Activated B cell treated with CpG ODN at 0.5 μM for 24 hours (primary cell): ENCODE results near the gene GSTT2. TPM values are rescaled to one million over a fixed set of nuclear protein-coding genes. Genes with fewer than 3 reads are reported as not detected.

Experiments
- ATAC-seq: fragments of 200-7000 bp; cut with Tn5 transposase; one replicate; pipeline ENCODE4 v1.10.0; 2021; ENCODE audit warnings: low read depth, mild to moderate bottlenecking, moderate library complexity
- CTCF ChIA-PET: fragments of 350-600 bp; sonication (Branson Sonifier 250); formaldehyde crosslinking; loops from one replicate; lab custom pipeline; 2021; ENCODE audit warnings: antibody characterized with exemption; lab: Charles Lee
- POLR2A ChIA-PET: fragments of 350-600 bp; sonication (Branson Sonifier 250); formaldehyde crosslinking; loops from one replicate; lab custom pipeline; 2021; ENCODE audit warnings: antibody characterized with exemption; lab: Charles Lee
- DNase-seq: peaks from one replicate; pipeline ENCODE4 v3.0.0; 2022
- H3K27ac Mint-ChIP-seq: one replicate; pipeline ENCODE4 v1.8.0; 2020; ENCODE audit warnings: mixed read lengths
- H3K27me3 Mint-ChIP-seq: one replicate; pipeline ENCODE4 v1.8.0; 2021; ENCODE audit warnings: mixed read lengths
- H3K36me3 Mint-ChIP-seq: one replicate; pipeline ENCODE4 v1.8.0; 2021; ENCODE audit warnings: low read depth, mixed read lengths
- H3K4me1 Mint-ChIP-seq: one replicate; pipeline ENCODE4 v1.8.0; 2021; ENCODE audit warnings: mixed read lengths
- H3K4me3 Mint-ChIP-seq: one replicate; pipeline ENCODE4 v1.8.0; 2020; ENCODE audit warnings: mild to moderate bottlenecking, mixed read lengths
- H3K9me3 Mint-ChIP-seq: one replicate; pipeline ENCODE4 v1.8.0; 2020; ENCODE audit warnings: mixed read lengths
- CTCF ChIP-seq: fragments of 200-600 bp; IDR thresholded peaks from one replicate; pipeline ENCODE4 v1.8.0; 2022; ENCODE audit warnings: antibody characterized with exemption, mild to moderate bottlenecking
- intact Hi-C: fragments of 100-400 bp; cut with micrococcal nuclease; formaldehyde crosslinking; loops from one replicate; pipeline ENCODE4 v1.15.1; 2024
- total RNA-seq: library from RNA; stranded (reverse); gene quantifications from 2 replicates; pipeline ENCODE4 v1.2.3, GENCODE V29; 2022

Gene GSTT2
- total RNA-seq, 1 donor from 2014 or later, result not detected

- no peaks in the 10 kb centered on the region for H3K27me3 Mint-ChIP-seq
- peaks cover 17% of the 10 kb centered on the region for H3K4me1 Mint-ChIP-seq
- intact Hi-C loops, result no loop called here
- H3K9me3 Mint-ChIP-seq, result no peaks in the 10 kb centered on the region
- CTCF ChIA-PET, result no interaction called here
- H3K4me3 Mint-ChIP-seq, result no peak overlapping the region
- no peak for ATAC-seq
- no peak for TF ChIP-seq CTCF
- no peak for DNase-seq
- H3K36me3 Mint-ChIP-seq, result peaks cover 21% of the 10 kb centered on the region
- H3K27ac Mint-ChIP-seq, result no peak overlapping the region
- POLR2A ChIA-PET, result no interaction called here
Measured at GRCh38 chr22:24026733-24027132, 46.8 kb downstream of the GSTT2 start.

- intact Hi-C loops, result no loop called here
- CTCF ChIA-PET, result no interaction called here
- TF ChIP-seq CTCF, result no peak
- Mint-ChIP-seq H3K27ac (no peak overlapping the region), H3K9me3 (no peaks in the 10 kb centered on the region), H3K27me3 (no peaks in the 10 kb centered on the region), H3K4me1 (peaks cover 17% of the 10 kb centered on the region), H3K36me3 (peaks cover 22% of the 10 kb centered on the region), H3K4me3 (no peak overlapping the region)
- no peak for ATAC-seq
- DNase-seq, result no peak
- POLR2A ChIA-PET, result no interaction called here
Measured at GRCh38 chr22:24027389-24027975, 47.5 kb downstream of the GSTT2 start.

GRCh38 chr22:24027991-24028390 is 48.1 kb downstream of the GSTT2 start:
- no peak overlapping the region for H3K4me3 Mint-ChIP-seq
- H3K4me1 Mint-ChIP-seq, result peaks cover 17% of the 10 kb centered on the region
- DNase-seq (no peak), ATAC-seq (no peak)
- POLR2A ChIA-PET, result no interaction called here
- H3K27me3 Mint-ChIP-seq, result no peaks in the 10 kb centered on the region
- intact Hi-C loops, result no loop called here
- peaks cover 22% of the 10 kb centered on the region for H3K36me3 Mint-ChIP-seq
- H3K9me3 Mint-ChIP-seq, result no peaks in the 10 kb centered on the region
- H3K27ac Mint-ChIP-seq, result no peak overlapping the region
- TF ChIP-seq CTCF, result no peak
- CTCF ChIA-PET, result no interaction called here

DNA sequence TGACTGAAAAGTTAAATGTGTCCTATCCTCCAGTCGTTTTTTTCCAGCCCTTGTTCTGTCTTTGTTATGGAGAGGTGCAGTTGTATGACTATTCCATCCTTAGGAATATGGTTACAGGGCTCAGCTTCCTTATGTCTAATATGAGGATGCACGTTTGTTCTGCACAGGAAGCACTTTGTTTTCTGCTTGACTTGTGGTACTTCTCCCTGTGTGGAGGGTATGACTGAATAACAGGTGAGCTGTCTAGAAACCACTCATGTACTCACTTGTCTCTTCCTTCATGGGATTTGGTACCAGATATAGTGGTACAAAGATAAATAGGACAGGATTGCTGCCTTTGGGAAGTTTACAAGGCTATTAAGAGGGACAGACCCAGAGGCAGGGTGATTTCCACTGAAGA is 48.6 kb downstream of the GSTT2 start:
- H3K4me1 Mint-ChIP-seq, result peaks cover 17% of the 10 kb centered on the region
- peaks cover 22% of the 10 kb centered on the region for H3K36me3 Mint-ChIP-seq
- no peak for TF ChIP-seq CTCF
- POLR2A ChIA-PET, result no interaction called here
- no peaks in the 10 kb centered on the region for H3K27me3 Mint-ChIP-seq
- no peak overlapping the region for H3K4me3 Mint-ChIP-seq
- intact Hi-C loops, result no loop called here
- ATAC-seq, result no peak
- H3K27ac Mint-ChIP-seq, result no peak overlapping the region
- DNase-seq, result no peak
- CTCF ChIA-PET, result no interaction called here
- no peaks in the 10 kb centered on the region for H3K9me3 Mint-ChIP-seq

- ATAC-seq (no peak), DNase-seq (no peak)
- Mint-ChIP-seq H3K4me3 (no peak overlapping the region), H3K27me3 (no peaks in the 10 kb centered on the region), H3K36me3 (peaks cover 20% of the 10 kb centered on the region), H3K27ac (no peak overlapping the region), H3K4me1 (peaks cover 17% of the 10 kb centered on the region), H3K9me3 (no peaks in the 10 kb centered on the region)
- TF ChIP-seq CTCF, result no peak
- POLR2A ChIA-PET, result no interaction called here
- intact Hi-C loops, result no loop called here
- CTCF ChIA-PET, result no interaction called here
Measured at GRCh38 chr22:24029304-24029703, 49.4 kb downstream of the GSTT2 start.
